Femur (tissue), 1 donor: Measurements from ENCODE around the gene MYO5B.
"Not testable (repeated sequence)": the region's sequence is repeated elsewhere in the genome, so short reads cannot be mapped to it uniquely, and the experiment has no call there.

Source experiments
- DNase-seq: peaks from one replicate; pipeline ENCODE4 v3.0.0-alpha.2; 2017

The MYO5B gene

GRCh38 chr18:49846361-49846662 is 348.6 kb downstream of the MYO5B start:
- peak; percentile 49 for DNase-seq

- DNase-seq, result peak; percentile 61
Measured at GRCh38 chr18:49845629-49846360, 349.2 kb downstream of the MYO5B start.

- no peak for DNase-seq
Measured at GRCh38 chr18:49844903-49845302, 350.0 kb downstream of the MYO5B start.

GRCh38 chr18:49843778-49844625 is 350.9 kb downstream of the MYO5B start:
- DNase-seq, result no peak

GRCh38 chr18:49843131-49843530 is 351.8 kb downstream of the MYO5B start:
- no peak for DNase-seq

GRCh38 chr18:49842656-49843055 is 352.3 kb downstream of the MYO5B start:
- DNase-seq, result no peak

GRCh38 chr18:49841236-49842217 is 353.4 kb downstream of the MYO5B start:
- no peak for DNase-seq

- DNase-seq, result no peak
Measured at GRCh38 chr18:49839012-49839411, 355.9 kb downstream of the MYO5B start.

GRCh38 chr18:49838381-49838780 is 356.6 kb downstream of the MYO5B start:
- DNase-seq, result no peak

GRCh38 chr18:49837889-49838288 is 357.1 kb downstream of the MYO5B start:
- no peak for DNase-seq

- not testable (repeated sequence) for DNase-seq
Measured at GRCh38 chr18:49837316-49837835, 357.6 kb downstream of the MYO5B start.

- DNase-seq, result no peak
Measured at GRCh38 chr18:49835405-49835804, 359.5 kb downstream of the MYO5B start.

GRCh38 chr18:49834258-49834657 is 360.7 kb downstream of the MYO5B start:
- DNase-seq, result no peak

GRCh38 chr18:49833814-49834213 is 361.1 kb downstream of the MYO5B start:
- DNase-seq, result no peak

- no peak for DNase-seq
Measured at GRCh38 chr18:49832221-49832647, 362.7 kb downstream of the MYO5B start.

GRCh38 chr18:49827996-49828395 is 367.0 kb downstream of the MYO5B start:
- no peak for DNase-seq

- DNase-seq, result no peak
Measured at GRCh38 chr18:49819823-49820671, 374.9 kb downstream of the MYO5B start.

- DNase-seq, result no peak
Measured at GRCh38 chr18:49819071-49819662, 375.8 kb downstream of the MYO5B start.

- no peak for DNase-seq
Measured at GRCh38 chr18:49817947-49818346, 377.0 kb downstream of the MYO5B start.

- DNase-seq, result no peak
Measured at GRCh38 chr18:49815927-49816326, 379.0 kb downstream of the MYO5B start.

- peak; percentile 77 for DNase-seq
Measured at GRCh38 chr18:49814147-49814499, 380.8 kb downstream of the MYO5B start.
